UCSD-AML1 (cell line): ENCODE measurements around the gene AIFM1.

Experiments used
- DNase-seq: peaks from one replicate; lab custom pipeline; 2025; ENCODE audit not compliant: unreplicated experiment; lab: John Stamatoyannopoulos, UW

AIFM1 gene

GRCh38 chrX:130165703-130166502 lies at the start of gene AIFM1:
Gene AIFM1 (minus strand): TSS chrX:130165841. CDS start chrX:130165656, 185 bp downstream.
- peak; percentile 90 for DNase-seq

- DNase-seq = no peak
These were observed 47.7 kb upstream of the AIFM1 start for GRCh38 chrX:130213376-130213775.

- DNase-seq = no peak
These were observed 46.7 kb upstream of the AIFM1 start for GRCh38 chrX:130212371-130212770.

GRCh38 chrX:130211415-130212186 lies 46.0 kb upstream of the AIFM1 start:
- no peak for DNase-seq

GRCh38 chrX:130204647-130205046 lies 39.0 kb upstream of the AIFM1 start:
- DNase-seq = no peak

GRCh38 chrX:130197464-130197863 lies 31.8 kb upstream of the AIFM1 start:
- DNase-seq = no peak

GRCh38 chrX:130196466-130196865 lies 30.8 kb upstream of the AIFM1 start:
- DNase-seq = no peak

- DNase-seq = no peak
These were observed 25.2 kb upstream of the AIFM1 start for GRCh38 chrX:130190801-130191200.

- DNase-seq = no peak
These were observed 21.0 kb upstream of the AIFM1 start for GRCh38 chrX:130186651-130187050.

- DNase-seq = no peak
These were observed 19.2 kb upstream of the AIFM1 start for GRCh38 chrX:130184857-130185256.

- DNase-seq = no peak
These were observed 18.5 kb upstream of the AIFM1 start for GRCh38 chrX:130184168-130184567.

GRCh38 chrX:130179579-130180215 lies 14.1 kb upstream of the AIFM1 start:
- DNase-seq = no peak

GRCh38 chrX:130179170-130179569 lies 13.5 kb upstream of the AIFM1 start:
- DNase-seq = no peak

- DNase-seq = no peak
These were observed 11.3 kb upstream of the AIFM1 start for GRCh38 chrX:130176942-130177341.

- DNase-seq = no peak
These were observed 10.7 kb upstream of the AIFM1 start for GRCh38 chrX:130176354-130176776.

GRCh38 chrX:130174937-130175336 lies 9.3 kb upstream of the AIFM1 start:
- DNase-seq = no peak

GRCh38 chrX:130174045-130174704 lies 8.5 kb upstream of the AIFM1 start:
- no peak for DNase-seq

- peak; percentile 62 for DNase-seq
These were observed 7.7 kb upstream of the AIFM1 start for GRCh38 chrX:130173190-130173895.

GRCh38 chrX:130172127-130172845 lies 6.6 kb upstream of the AIFM1 start:
- DNase-seq = no peak
